Renal cortex interstitium (tissue), 11 donors: ENCODE data around the gene TMEM217. TPM values are rescaled to one million over a fixed set of nuclear protein-coding genes. Genes with fewer than 3 reads are reported as not detected.

Experiments
- DNase-seq, 11 donors: peaks; one replicate each; pipeline ENCODE4 v3.0.0-alpha.2; 2013; ENCODE audit warnings: low read depth in 9 of 11, low spot score in 4 of 11; ENCODE audit errors: extremely low read depth in 1 of 11
- polyA plus RNA-seq, 3 donors: library from polyadenylated mRNA; unstranded; fragments of 120-200 nt; gene quantifications; one replicate each; pipeline ENCODE4 v1.2.1, GENCODE V29; 2013; ENCODE audit not compliant: insufficient read length in 3 of 3

TMEM217 gene
- polyA plus RNA-seq, 3 donors, result 1.0 to 2.5 (median 2.1) TPM

DNA sequence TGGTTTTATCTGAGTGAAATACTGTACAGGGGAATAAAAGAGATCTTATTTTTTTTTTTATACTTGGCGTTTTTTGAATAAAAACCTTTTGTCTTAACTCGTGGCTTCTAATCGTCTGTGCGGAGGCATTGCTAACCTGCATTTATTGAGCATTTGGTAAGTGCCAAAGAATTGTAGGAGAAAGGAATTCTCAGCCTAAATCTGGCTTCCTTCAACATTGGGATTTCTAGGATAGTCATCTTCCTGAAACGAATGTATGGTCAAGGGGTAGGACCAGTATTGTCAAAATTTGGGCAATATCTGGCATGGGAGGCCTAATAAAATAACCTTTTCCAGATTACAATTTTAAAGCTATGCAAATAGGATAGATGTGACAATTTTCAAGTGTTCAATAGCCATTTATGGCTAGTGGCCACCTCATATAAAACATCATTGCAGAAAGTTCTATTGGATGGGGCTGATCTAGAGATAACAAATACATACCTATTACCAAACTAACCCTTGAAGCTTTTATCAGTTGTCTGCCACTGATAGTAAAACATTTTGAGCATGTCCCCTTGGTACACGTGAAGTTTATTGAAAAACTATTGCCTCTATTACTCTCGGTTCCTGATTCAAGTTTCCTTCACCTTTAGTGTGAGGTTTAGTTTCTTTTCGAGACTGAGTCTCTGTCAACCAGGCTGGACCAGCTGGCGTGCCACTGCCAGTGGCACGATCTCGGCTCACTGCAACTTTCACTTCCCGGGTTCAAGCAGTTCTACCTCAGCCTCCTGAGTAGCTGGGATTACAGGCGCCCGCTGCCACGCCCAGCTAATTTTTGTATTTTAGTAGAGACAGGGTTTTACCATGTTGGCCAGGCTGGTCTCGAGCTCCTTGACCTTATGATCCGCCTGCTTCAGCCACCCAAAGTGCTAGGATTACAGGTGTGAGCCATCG, 82.3 kb downstream of the TMEM217 start:
- no peak for DNase-seq

- no peak for DNase-seq
These were observed 83.2 kb downstream of the TMEM217 start for GRCh38 chr6:37174515-37175331.

DNA sequence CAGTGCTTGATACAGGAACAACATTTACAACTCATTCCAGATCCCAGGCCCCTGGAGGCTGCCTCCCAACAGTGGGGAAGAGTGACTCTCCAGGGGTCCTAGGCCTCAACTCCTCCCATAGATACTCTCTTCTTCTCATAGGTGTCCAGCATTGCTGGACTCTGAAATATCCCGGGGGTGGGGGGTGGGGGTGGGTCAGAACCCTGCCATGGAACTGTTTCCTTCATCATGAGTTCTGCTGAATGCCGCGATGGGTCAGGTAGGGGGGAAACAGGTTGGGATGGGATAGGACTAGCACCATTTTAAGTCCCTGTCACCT, 83.8 kb downstream of the TMEM217 start:
- no peak for DNase-seq

DNA sequence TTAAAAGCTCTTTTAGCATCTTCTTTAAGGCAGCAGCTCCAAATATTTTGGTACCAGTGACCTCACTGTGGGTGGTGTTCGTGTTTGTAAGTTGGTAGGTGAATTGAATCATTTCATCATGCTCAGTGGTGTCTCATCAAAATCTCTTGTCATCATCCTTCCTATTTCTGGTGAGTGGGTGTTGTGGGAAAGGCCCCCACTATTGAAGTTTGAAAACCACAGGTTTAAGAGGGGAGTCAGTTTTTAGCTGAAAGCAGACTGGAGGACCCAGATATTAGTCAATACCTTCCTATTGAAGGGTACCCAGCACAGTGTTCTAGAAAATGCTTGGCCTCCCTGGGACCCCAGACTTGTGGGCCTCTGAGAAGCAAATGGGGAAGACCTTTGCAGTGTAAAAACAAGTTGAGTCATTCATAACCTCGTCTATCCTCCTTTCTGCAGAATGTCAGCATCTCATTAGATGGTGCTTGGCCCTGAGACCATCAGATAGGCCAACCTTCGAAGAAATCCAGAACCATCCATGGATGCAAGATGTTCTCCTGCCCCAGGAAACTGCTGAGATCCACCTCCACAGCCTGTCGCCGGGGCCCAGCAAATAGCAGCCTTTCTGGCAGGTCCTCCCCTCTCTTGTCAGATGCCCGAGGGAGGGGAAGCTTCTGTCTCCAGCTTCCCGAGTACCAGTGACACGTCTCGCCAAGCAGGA, 84.3 kb downstream of the TMEM217 start:
- DNase-seq, result no peak

DNA sequence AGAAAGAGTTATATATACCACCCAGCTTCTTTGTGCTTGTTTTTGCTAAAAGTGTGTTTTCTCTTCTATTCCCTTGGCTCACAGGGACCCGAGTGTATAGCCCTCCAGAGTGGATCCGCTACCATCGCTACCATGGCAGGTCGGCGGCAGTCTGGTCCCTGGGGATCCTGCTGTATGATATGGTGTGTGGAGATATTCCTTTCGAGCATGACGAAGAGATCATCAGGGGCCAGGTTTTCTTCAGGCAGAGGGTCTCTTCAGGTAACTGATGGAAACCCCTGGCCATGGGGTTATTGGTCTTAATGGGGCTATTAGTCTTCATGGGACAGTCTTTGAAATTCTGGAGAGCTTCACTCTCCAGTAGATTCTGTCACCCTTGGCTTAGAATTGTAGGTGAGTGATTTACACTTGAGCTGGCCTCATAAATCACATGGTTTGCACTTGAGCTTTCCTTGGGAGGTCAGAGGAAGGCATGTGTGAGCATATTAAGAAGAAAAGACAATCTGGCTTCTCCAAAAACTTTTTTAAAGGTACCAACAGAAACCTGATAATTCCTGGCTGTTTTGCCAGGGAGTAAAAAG, 84.9 kb downstream of the TMEM217 start:
- DNase-seq, result no peak

GRCh38 chr6:37171970-37172812, 85.8 kb downstream of the TMEM217 start:
- DNase-seq, result peak; percentile 66 to 91 (median 81)

DNA sequence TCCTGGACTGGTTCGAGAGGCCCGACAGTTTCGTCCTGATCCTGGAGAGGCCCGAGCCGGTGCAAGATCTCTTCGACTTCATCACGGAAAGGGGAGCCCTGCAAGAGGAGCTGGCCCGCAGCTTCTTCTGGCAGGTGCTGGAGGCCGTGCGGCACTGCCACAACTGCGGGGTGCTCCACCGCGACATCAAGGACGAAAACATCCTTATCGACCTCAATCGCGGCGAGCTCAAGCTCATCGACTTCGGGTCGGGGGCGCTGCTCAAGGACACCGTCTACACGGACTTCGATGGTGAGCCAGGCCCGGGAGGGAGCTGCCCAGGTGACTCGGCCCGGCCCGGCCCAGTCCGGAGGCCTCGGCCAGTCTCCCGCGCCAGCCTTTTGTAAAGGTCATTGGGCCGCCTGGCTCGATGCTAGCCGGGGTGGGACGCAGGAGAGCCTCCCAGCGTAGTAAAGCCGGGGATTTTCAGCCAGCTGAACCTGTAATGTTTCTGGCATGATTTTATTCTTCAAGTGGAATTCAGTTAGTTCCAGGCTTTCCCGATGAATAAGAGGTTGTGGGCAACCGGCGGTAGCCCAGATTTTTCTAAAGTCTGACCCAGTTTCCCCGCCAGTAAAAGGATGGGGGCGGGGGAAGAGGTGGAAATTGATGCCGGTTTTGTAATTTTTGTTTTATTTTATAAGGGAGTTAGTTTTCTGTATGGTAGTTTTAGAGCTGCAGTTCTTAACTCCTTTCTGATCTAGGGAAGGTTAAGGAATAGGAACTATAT, 86.6 kb downstream of the TMEM217 start:
- no peak for DNase-seq

DNA sequence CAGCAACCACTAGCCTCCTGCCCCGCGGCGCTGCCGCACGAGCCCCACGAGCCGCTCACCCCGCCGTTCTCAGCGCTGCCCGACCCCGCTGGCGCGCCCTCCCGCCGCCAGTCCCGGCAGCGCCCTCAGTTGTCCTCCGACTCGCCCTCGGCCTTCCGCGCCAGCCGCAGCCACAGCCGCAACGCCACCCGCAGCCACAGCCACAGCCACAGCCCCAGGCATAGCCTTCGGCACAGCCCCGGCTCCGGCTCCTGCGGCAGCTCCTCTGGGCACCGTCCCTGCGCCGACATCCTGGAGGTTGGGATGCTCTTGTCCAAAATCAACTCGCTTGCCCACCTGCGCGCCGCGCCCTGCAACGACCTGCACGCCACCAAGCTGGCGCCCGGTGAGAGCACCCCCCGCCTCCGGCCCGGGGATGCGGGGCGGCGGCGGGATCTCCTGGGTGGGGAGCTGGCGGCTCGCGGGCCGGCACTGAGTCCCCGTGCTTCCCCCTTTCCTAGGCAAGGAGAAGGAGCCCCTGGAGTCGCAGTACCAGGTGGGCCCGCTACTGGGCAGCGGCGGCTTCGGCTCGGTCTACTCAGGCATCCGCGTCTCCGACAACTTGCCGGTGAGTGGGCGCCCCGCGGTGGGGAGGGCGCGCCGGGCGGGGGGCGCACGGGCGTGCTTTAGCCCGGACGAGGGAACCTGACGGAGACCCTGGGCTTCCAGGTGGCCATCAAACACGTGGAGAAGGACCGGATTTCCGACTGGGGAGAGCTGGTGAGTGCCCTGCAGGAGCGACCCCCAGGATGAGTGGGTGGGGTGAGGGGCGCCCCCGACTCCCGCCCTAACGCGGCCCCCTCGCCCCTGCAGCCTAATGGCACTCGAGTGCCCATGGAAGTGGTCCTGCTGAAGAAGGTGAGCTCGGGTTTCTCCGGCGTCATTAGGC, 87.4 kb downstream of the TMEM217 start:
- peak in 4 of 11 donors; percentile 46 to 54 (median 51) for DNase-seq

GRCh38 chr6:37169496-37170272, 88.3 kb downstream of the TMEM217 start, which contains the start of gene PIM1:
Gene PIM1, plus strand, starts transcription at chr6:37170152. Its CDS starts 424 bp downstream, at chr6:37170576.
- peak; percentile 89 to 99 (median 98) for DNase-seq

- peak in 5 of 11 donors; percentile 28 to 68 (median 53) for DNase-seq
These were observed 89.0 kb downstream of the TMEM217 start for GRCh38 chr6:37168811-37169495.

DNA sequence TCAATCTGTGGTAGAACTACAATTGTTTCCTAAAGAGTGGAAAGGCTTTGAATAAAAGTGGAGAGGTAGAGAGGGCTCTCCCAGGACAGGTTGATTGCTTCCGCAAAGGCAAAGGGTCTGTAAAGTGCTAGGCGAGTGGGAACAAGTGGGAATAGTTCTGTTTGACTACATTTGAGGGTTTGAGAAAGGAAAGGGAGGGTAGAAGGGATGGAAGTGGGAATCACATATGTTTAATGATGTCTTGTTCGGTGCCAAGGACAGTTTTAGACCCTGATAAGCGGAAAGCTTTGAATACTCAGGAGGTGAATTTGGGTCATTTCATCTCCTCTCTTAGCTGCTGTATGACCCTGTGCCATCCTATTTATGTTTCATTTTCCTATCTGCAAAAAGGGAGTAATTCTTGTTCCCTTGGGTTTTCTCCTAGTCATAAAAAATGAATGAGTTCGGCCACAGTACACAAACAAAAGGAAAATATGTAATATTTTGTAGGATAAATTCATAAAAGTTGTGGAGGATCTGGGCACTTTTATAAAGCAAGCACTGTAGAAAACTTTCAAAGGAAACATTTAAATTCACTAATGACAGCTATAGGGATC, 89.7 kb downstream of the TMEM217 start:
- no peak for DNase-seq

DNA sequence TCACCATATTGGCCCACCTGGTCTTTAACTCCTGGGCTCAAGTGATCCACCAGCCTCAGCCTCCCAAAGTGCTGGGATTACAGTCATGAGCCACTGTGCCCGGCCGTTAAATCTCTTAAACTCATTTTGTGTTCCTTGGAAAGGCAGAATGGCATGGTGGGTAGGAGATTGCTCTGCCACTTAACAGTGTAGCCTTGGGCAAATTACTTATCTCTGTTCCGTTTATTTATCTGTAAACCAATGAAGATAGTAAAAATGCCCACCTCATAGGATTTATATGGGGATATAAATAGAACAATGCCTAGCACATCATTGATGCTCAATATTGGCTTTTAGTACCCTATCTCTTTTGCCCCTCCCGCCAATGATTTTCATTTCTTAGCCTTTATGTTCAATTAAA, 95.2 kb downstream of the TMEM217 start:
- no peak for DNase-seq
